GM20000 (cell line): ENCODE data around the gene SRBD1.
A peak's percentile ranks its signal among the peaks of the same experiment; 100 is the strongest.

ENCODE experiments used
- DNase-seq: peaks from one replicate; pipeline ENCODE4 v3.0.0; 2012; ENCODE audit warnings: low spot score
- CTCF ChIP-seq: IDR thresholded peaks from 2 replicates; pipeline ENCODE4 v1.5.1; 2012; ENCODE audit warnings: mild to moderate bottlenecking, control low read depth; ENCODE audit errors: extremely low read depth, missing control alignments

SRBD1 gene

GRCh38 chr2:45611020-45611859 lies at the start of gene SRBD1:
Gene SRBD1 (minus strand): TSS chr2:45611267. CDS start chr2:45605441, 5,826 bp downstream.
- TF ChIP-seq CTCF, result no peak
- DNase-seq, result peak; percentile 84

- no peak for TF ChIP-seq CTCF
Observed at GRCh38 chr2:45654250-45654649, 43.2 kb upstream of the SRBD1 start.

GRCh38 chr2:45653122-45653913 lies 42.3 kb upstream of the SRBD1 start:
- no peak for DNase-seq
- no peak for TF ChIP-seq CTCF

More at GRCh38 chr2:45654250-45654649, 43.2 kb upstream of the SRBD1 start:
- DNase-seq, result no peak

- TF ChIP-seq CTCF, result no peak
- DNase-seq, result no peak
Observed at GRCh38 chr2:45652090-45653031, 41.3 kb upstream of the SRBD1 start.

GRCh38 chr2:45651415-45652089 lies 40.5 kb upstream of the SRBD1 start, which contains the start of gene PRKCE:
Gene PRKCE (plus strand): TSS chr2:45651675.
- peak; percentile 38 for DNase-seq
- no peak for TF ChIP-seq CTCF

GRCh38 chr2:45650851-45651414 lies 39.9 kb upstream of the SRBD1 start:
- peak; percentile 97 for DNase-seq
- TF ChIP-seq CTCF, result peak; percentile 56
